Fibroblast of lung (primary cell): ENCODE measurements around the gene APOB. TPM values are rescaled to one million over a fixed set of nuclear protein-coding genes. Genes with fewer than 3 reads are reported as not detected.

Experiments
- DNase-seq, 2 donors: peaks; one replicate each; pipeline versions ENCODE4 v3.0.0 to v3.0.0-alpha.2; 2010; ENCODE audit warnings: low read depth in 2 of 2
- H2AFZ ChIP-seq: 2 replicates; pipeline ENCODE4 v1.5.1; 2012; ENCODE audit warnings: low read length, control low read depth, inconsistent platforms
- H3K27ac ChIP-seq: 2 replicates; pipeline ENCODE4 v1.5.1; 2011; ENCODE audit warnings: low read length, control low read depth; ENCODE audit not compliant: insufficient read depth
- H3K27me3 ChIP-seq: 2 replicates; pipeline ENCODE4 v1.5.1; 2011; ENCODE audit warnings: mild to moderate bottlenecking, low read length; ENCODE audit not compliant: control insufficient read depth, insufficient read depth
- H3K36me3 ChIP-seq: 2 replicates; pipeline ENCODE4 v1.5.1; 2011; ENCODE audit warnings: low read length; ENCODE audit not compliant: control insufficient read depth, insufficient read depth
- H3K4me1 ChIP-seq: 2 replicates; pipeline ENCODE4 v1.5.1; 2011; ENCODE audit warnings: low read length; ENCODE audit not compliant: control insufficient read depth, insufficient read depth; ENCODE audit errors: extremely low read depth
- H3K4me2 ChIP-seq: 2 replicates; pipeline ENCODE4 v1.5.1; 2011; ENCODE audit warnings: low read length, control low read depth; ENCODE audit not compliant: insufficient read depth; ENCODE audit errors: extremely low read depth
- H3K4me3 ChIP-seq, 4 experiments: fragments of 200-600 bp in 1 of 4; sonication (generic) in 1 of 4; replicated peaks in 1 of 4; 2 replicates each; pipeline ENCODE4 v1.5.1; 2011 to 2016; ENCODE audit warnings: low read length in 4 of 4, low read depth in 3 of 4, mild to moderate bottlenecking in 3 of 4, control low read depth in 2 of 4, inconsistent platforms in 1 of 4, mixed read lengths in 1 of 4; ENCODE audit not compliant: insufficient read depth in 1 of 4; ENCODE audit errors: control extremely low read depth in 1 of 4
- H3K79me2 ChIP-seq: 2 replicates; pipeline ENCODE4 v1.5.1; 2012; ENCODE audit warnings: mild to moderate bottlenecking, low read length, inconsistent platforms; ENCODE audit not compliant: control insufficient read depth, insufficient read depth
- H3K9ac ChIP-seq: 2 replicates; pipeline ENCODE4 v1.5.1; 2011; ENCODE audit warnings: mild to moderate bottlenecking, low read length, control low read depth; ENCODE audit not compliant: insufficient read depth
- H3K9me3 ChIP-seq: 2 replicates; pipeline ENCODE4 v1.5.1; 2012; ENCODE audit warnings: low read depth, low read length; ENCODE audit not compliant: control insufficient read depth, insufficient read depth
- H4K20me1 ChIP-seq: 2 replicates; pipeline ENCODE4 v1.5.1; 2011; ENCODE audit warnings: low read length; ENCODE audit not compliant: control insufficient read depth, insufficient read depth; ENCODE audit errors: extremely low read depth
- CTCF ChIP-seq, 2 donors: IDR thresholded peaks in 1 of 2; conservative IDR thresholded peaks in 1 of 2; 1 replicate in 1 of 2; 2 replicates in 1 of 2; pipeline ENCODE4 v1.5.1; 2011 to 2012; ENCODE audit warnings: low read length in 2 of 2, control low read depth in 1 of 2, inconsistent platforms in 1 of 2, low read depth in 1 of 2, mild to moderate bottlenecking in 1 of 2
- EZH2 ChIP-seq: IDR thresholded peaks from 2 replicates; pipeline ENCODE4 v1.5.1; 2012; ENCODE audit warnings: low read length, control low read depth, mild to moderate bottlenecking; ENCODE audit errors: missing control alignments
- polyA plus RNA-seq, 2 donors: library from polyadenylated mRNA; depleted of rRNA in 1 of 2; stranded (reverse) in 1 of 2; unstranded in 1 of 2; fragments of >200 nt; gene quantifications; 2 replicates each; pipeline ENCODE4 v1.2.1, GENCODE V29; 2011 to 2012; ENCODE audit warnings: missing spikeins in 1 of 2
- total RNA-seq: library from RNA; depleted of rRNA; stranded (reverse); fragments of >200 nt; gene quantifications from 2 replicates; pipeline ENCODE4 v1.2.1, GENCODE V29; 2014

The APOB gene
- total and polyA plus RNA-seq, 2 donors (not counting 1 experiment from before 2014, with no cell fraction given): under 0.01 TPM; not detected in 1

DNA sequence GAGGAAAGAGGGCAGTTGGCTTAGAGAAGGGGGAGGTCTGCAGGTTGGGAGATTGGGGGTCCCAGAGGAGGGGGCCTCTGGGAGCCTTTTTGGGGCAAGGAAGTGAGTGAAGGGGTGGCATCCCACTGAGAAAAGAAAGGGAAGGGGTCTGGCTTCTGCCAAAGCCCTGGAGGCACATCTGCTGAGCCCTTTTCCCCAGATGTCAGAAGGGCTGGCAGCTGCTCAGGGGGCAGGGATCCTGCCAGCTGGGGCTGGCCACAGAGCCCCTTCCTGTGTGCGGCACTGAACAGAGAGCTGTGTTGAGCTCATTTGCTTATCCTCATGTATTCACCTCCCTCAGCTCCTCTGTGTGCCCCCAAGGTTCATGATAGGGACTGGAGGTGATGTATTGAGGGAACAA is 54.5 kb downstream of the APOB start:
- no peaks in the 10 kb centered on the region for H4K20me1 ChIP-seq
- no peaks in the 10 kb centered on the region for H3K9me3 ChIP-seq
- H3K27ac ChIP-seq: no peak overlapping the region
- no peak overlapping the region for H3K9ac ChIP-seq
- no peaks in the 10 kb centered on the region for H3K4me1 ChIP-seq
- no peak overlapping the region for H2AFZ ChIP-seq
- TF ChIP-seq EZH2: no peak
- no peak for TF ChIP-seq CTCF (conservative IDR thresholded peaks at IDR 0.05 in 1 of 2, IDR thresholded peaks at IDR 0.05 in 1 of 2; ENCODE audit: low read depth in 1 of 2, low read length in 2 of 2)
- DNase-seq: no peak
- H3K4me2 ChIP-seq: no peak overlapping the region
- no peaks in the 10 kb centered on the region for H3K79me2 ChIP-seq
- no peak overlapping the region for H3K4me3 ChIP-seq
- no peaks in the 10 kb centered on the region for H3K27me3 ChIP-seq
- H3K36me3 ChIP-seq: no peaks in the 10 kb centered on the region

DNA sequence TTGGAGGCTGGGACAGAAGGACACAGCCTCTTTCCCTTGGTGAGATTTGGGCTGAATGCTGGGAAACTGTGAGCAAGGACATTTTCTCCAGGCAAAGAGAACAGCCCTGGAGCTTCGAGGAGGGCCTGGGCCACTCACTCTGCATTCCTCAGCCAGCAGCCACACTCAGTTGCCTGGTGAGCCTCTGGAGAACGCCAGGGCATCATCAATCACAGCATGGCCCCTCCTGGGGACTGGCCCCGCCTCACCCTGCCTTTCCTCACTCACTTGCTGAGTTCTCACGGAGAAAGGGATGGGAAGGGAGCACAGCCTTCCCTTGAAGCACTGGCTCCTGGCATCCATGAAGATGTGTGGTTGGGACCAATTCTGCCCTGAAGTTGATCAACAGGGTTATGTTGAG is 55.0 kb downstream of the APOB start:
- H3K9ac ChIP-seq: no peak overlapping the region
- H3K4me2 ChIP-seq: no peak overlapping the region
- no peaks in the 10 kb centered on the region for H3K36me3 ChIP-seq
- H3K4me1 ChIP-seq: no peaks in the 10 kb centered on the region
- TF ChIP-seq CTCF (conservative IDR thresholded peaks at IDR 0.05 in 1 of 2, IDR thresholded peaks at IDR 0.05 in 1 of 2; ENCODE audit: low read depth in 1 of 2, low read length in 2 of 2): no peak
- TF ChIP-seq EZH2: no peak
- H3K79me2 ChIP-seq: no peaks in the 10 kb centered on the region
- H3K27ac ChIP-seq: no peak overlapping the region
- no peak overlapping the region for H2AFZ ChIP-seq
- no peaks in the 10 kb centered on the region for H4K20me1 ChIP-seq
- H3K9me3 ChIP-seq: no peaks in the 10 kb centered on the region
- no peak for DNase-seq
- no peaks in the 10 kb centered on the region for H3K27me3 ChIP-seq
- H3K4me3 ChIP-seq: no peak overlapping the region

GRCh38 chr2:20986024-20986939 is 57.6 kb downstream of the APOB start:
- no peaks in the 10 kb centered on the region for H4K20me1 ChIP-seq
- no peak overlapping the region for H3K27ac ChIP-seq
- no peaks in the 10 kb centered on the region for H3K27me3 ChIP-seq
- TF ChIP-seq EZH2 (no peak), CTCF (conservative IDR thresholded peaks at IDR 0.05 in 1 of 2, IDR thresholded peaks at IDR 0.05 in 1 of 2; ENCODE audit: low read depth in 1 of 2, low read length in 2 of 2) (no peak)
- H3K36me3 ChIP-seq: no peaks in the 10 kb centered on the region
- no peaks in the 10 kb centered on the region for H3K79me2 ChIP-seq
- no peak overlapping the region for H3K9ac ChIP-seq
- H3K9me3 ChIP-seq: no peaks in the 10 kb centered on the region
- no peaks in the 10 kb centered on the region for H3K4me1 ChIP-seq
- no peak overlapping the region for H2AFZ ChIP-seq
- no peak for DNase-seq
- H3K4me3 ChIP-seq: no peak overlapping the region
- no peak overlapping the region for H3K4me2 ChIP-seq
